Testis (tissue), 3 donors: ENCODE results near the gene FAM184A. TPM values are rescaled to one million over a fixed set of nuclear protein-coding genes. Genes with fewer than 3 reads are reported as not detected.

Source experiments
- DNase-seq: peaks from one replicate; pipeline ENCODE4 v3.0.0-alpha.2; 2019
- H3K27ac ChIP-seq, 2 donors: fragments of 200-600 bp; sonication (generic); one replicate each; pipeline ENCODE4 v1.5.1; 2019
- H3K27me3 ChIP-seq: fragments of 200-600 bp; sonication (generic); one replicate; pipeline ENCODE4 v1.5.1; 2019
- H3K36me3 ChIP-seq: fragments of 200-600 bp; sonication (generic); one replicate; pipeline ENCODE4 v1.5.1; 2017; ENCODE audit warnings: low read depth; ENCODE audit errors: missing control alignments
- H3K4me1 ChIP-seq: fragments of 200-600 bp; sonication (generic); one replicate; pipeline ENCODE4 v1.5.1; 2019
- H3K4me3 ChIP-seq, 2 donors: fragments of 200-600 bp; sonication (generic); one replicate each; pipeline ENCODE4 v1.5.1; 2017 to 2019
- H3K9me3 ChIP-seq: fragments of 200-600 bp; sonication (generic); one replicate; pipeline ENCODE4 v1.5.1; 2017
- POLR2A ChIP-seq: fragments of 450-650 bp; IDR thresholded peaks from one replicate; pipeline ENCODE4 v1.6.1; 2017; ENCODE audit warnings: antibody characterized with exemption, mild to moderate bottlenecking, moderate library complexity
- WGBS, 2 donors: methylation state at CpG; one replicate each; pipeline ENCODE4 v1.1.5; 2018; 5-methylcytosine and 5-hydroxymethylcytosine counted together
- intact Hi-C: fragments of 100-400 bp; cut with DNase I; formaldehyde crosslinking; loops from one replicate; pipeline ENCODE4 v1.15.1; 2023; ENCODE audit warnings: low total_unique reads
- microRNA counts, 2 donors: library from miRNA; unstranded; fragments of <30 nt; microRNA quantifications; one replicate each; lab custom pipeline; 2016
- microRNA-seq, 2 donors: library from miRNA; unstranded; fragments of <30 nt; microRNA quantifications; one replicate each; pipeline ENCODE4, GENCODE V29; 2016; ENCODE audit warnings: borderline number of aligned reads in 2 of 2, borderline replicate concordance in 1 of 2
- polyA plus RNA-seq: library from polyadenylated mRNA; stranded (reverse); fragments of 350-450 nt; fragmentation: Illumina TruSeq; extraction: RNeasy Lipid Tissue Mini Kit (QIAGEN cat#74804); gene quantifications from one replicate; pipeline ENCODE4 v1.2.3, GENCODE V29; 2014; ENCODE audit warnings: low read depth, low replicate concordance; ENCODE audit not compliant: insufficient read depth
- small RNA-seq, 2 donors: library from RNA; depleted of rRNA; stranded (forward); fragments of <200 nt; gene quantifications; one replicate each; pipeline ENCODE3, GENCODE V24; 2016
- total RNA-seq, 2 donors: library from RNA; depleted of rRNA; stranded (reverse); fragments of >200 nt; gene quantifications; one replicate each; pipeline ENCODE4 v1.2.3, GENCODE V29; 2016
- TF ChIP-seq, protein P1 (sequence below), 3 experiments: fragments of 450-650 bp in 2 of 3; fragments of 200-600 bp in 1 of 3; sonication (generic) in 1 of 3; IDR thresholded peaks; one replicate each; pipeline ENCODE4 v1.5.1; 2016 to 2019; ENCODE audit warnings: antibody characterized with exemption in 3 of 3, mild to moderate bottlenecking in 2 of 3, moderate library complexity in 1 of 3

The FAM184A gene
- total and polyA plus RNA-seq, 3 donors from 2014 or later, result 24.0 to 36.3 (median 24.3) TPM

DNA sequence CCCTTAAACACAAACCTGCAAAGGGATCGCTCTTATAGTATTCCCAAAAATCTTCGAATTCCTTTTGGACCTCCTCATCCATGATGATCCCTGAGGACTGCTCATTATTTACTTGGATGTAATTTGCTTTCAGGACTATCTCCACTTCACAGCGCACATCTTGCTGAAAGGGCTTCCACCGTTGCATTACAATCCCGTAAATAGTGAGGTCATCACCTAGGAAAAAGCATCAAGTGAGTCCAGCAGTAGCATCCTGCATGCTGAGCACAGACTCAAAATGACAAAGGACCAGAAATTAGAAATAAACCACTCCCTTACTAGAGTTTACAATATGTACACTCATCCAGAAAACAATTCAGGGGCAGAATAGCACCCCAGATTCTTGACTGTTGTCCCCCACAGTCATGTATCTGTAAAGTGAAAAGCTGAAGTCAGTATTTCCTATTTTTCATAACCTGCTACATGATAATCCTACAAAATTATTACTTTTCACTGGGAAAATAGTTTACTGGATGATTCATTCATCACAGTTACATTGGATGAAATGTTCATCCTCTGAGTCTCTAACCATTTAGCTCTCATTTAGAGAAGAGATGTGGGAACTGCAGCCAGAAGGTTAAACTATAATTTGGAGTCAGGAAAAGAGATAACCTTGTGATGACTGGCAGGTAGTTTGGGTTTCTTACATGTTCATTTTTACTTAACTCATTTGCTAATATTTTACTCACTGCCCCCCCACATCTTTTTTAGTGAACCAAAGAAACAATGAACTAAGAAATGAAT, 160.7 kb downstream of the FAM184A start:
- no peak overlapping the region for H3K4me3 ChIP-seq
- no peaks in the 10 kb centered on the region for H3K27me3 ChIP-seq
- no peak for DNase-seq
- intact Hi-C loops, result no loop called here
- H3K36me3 ChIP-seq, result no peaks in the 10 kb centered on the region
- 85 to 93% methylated on average over 5 of the region's 5 CpGs for WGBS, 2 donors
- H3K9me3 ChIP-seq, result no peaks in the 10 kb centered on the region
- H3K4me1 ChIP-seq, result no peaks in the 10 kb centered on the region
- H3K27ac ChIP-seq, result no peak overlapping the region
- TF ChIP-seq POLR2A, result no peak
- TF ChIP-seq, protein P1, sequence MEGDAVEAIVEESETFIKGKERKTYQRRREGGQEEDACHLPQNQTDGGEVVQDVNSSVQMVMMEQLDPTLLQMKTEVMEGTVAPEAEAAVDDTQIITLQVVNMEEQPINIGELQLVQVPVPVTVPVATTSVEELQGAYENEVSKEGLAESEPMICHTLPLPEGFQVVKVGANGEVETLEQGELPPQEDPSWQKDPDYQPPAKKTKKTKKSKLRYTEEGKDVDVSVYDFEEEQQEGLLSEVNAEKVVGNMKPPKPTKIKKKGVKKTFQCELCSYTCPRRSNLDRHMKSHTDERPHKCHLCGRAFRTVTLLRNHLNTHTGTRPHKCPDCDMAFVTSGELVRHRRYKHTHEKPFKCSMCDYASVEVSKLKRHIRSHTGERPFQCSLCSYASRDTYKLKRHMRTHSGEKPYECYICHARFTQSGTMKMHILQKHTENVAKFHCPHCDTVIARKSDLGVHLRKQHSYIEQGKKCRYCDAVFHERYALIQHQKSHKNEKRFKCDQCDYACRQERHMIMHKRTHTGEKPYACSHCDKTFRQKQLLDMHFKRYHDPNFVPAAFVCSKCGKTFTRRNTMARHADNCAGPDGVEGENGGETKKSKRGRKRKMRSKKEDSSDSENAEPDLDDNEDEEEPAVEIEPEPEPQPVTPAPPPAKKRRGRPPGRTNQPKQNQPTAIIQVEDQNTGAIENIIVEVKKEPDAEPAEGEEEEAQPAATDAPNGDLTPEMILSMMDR (IDR thresholded peaks at IDR 0.05), result no peak

DNA sequence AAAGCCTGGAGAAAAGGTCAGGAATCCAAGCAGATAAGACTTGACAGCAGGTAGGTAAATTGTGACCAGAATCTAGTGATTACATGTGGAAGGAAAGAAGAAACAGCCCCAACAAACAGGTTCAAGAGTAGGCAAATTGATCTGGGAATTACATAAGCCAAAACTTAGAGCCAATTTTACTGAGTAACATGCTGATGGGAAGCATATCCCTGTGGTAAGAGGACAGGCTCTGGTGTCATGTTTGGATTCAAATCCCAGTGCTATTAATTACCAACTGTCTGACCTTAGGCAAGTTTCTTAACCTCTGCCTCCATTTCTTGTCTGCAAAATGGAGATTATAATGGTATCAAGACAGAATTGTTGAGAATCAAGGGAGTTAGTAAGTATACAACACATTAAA, 163.9 kb downstream of the FAM184A start:
- no peak overlapping the region for H3K4me3 ChIP-seq
- H3K27me3 ChIP-seq, result no peaks in the 10 kb centered on the region
- H3K4me1 ChIP-seq, result no peaks in the 10 kb centered on the region
- intact Hi-C loops, result no loop called here
- no peak for DNase-seq
- H3K27ac ChIP-seq, result no peak overlapping the region
- no peaks in the 10 kb centered on the region for H3K36me3 ChIP-seq
- TF ChIP-seq, protein P1 (IDR thresholded peaks at IDR 0.05), result no peak
- no peak for TF ChIP-seq POLR2A
- H3K9me3 ChIP-seq, result no peaks in the 10 kb centered on the region

DNA sequence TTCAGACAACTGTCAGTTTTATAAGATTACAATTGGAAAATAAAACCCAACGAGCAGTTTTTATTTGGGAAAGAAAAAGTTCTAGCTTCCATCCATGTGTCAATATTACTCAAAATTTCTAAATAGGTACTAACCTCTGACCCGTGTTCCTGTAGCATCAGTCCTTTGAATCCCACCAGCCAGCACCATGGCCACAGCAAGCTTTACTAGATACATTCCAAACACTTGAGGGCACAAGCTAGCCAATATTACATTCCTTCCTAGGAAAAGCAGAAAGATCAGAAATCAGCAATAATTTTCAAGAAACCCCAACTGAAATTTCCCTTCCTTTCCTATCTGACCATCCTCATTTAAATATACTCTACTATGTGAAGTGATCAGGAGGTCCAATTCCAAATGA, 165.3 kb downstream of the FAM184A start:
- H3K36me3 ChIP-seq, result no peaks in the 10 kb centered on the region
- no peaks in the 10 kb centered on the region for H3K4me1 ChIP-seq
- H3K9me3 ChIP-seq, result no peaks in the 10 kb centered on the region
- H3K27ac ChIP-seq, result no peak overlapping the region
- H3K4me3 ChIP-seq, result no peak overlapping the region
- no peak for DNase-seq
- no peaks in the 10 kb centered on the region for H3K27me3 ChIP-seq
- WGBS, 2 donors, result 81 to 87% methylated on average over 2 of the region's 2 CpGs
- intact Hi-C loops, result no loop called here
- TF ChIP-seq, protein P1 (IDR thresholded peaks at IDR 0.05), result no peak
- no peak for TF ChIP-seq POLR2A

DNA sequence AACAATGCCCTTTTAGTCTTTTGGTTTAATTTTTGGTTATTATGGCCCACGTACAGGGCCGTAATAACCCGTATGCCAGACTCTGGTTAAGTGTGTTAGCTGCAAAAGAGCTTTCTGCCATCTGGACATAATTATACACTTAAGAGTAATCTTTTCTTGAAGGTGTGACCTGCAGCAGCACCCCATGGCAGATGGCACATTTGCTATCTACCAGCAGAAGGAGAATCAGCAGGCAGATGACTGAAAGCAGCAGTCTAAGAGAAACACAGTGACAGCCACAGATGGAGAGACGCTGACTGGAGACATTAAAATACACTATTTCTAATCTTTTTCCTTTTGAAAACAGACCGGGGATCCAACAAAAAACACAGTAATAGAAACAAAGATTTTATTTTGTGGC, 165.8 kb downstream of the FAM184A start:
- Histone ChIP-seq H3K27ac (no peak overlapping the region), H3K9me3 (no peaks in the 10 kb centered on the region), H3K4me1 (no peaks in the 10 kb centered on the region), H3K36me3 (no peaks in the 10 kb centered on the region), H3K4me3 (no peak overlapping the region), H3K27me3 (no peaks in the 10 kb centered on the region)
- WGBS, 2 donors, result 85 to 95% methylated on average over 5 of the region's 5 CpGs
- DNase-seq, result no peak
- TF ChIP-seq POLR2A, result no peak
- TF ChIP-seq, protein P1 (IDR thresholded peaks at IDR 0.05), result no peak
- intact Hi-C loops, result no loop called here

MicroRNA genes within 50 kb of the gene (microRNA counts, 767-probe panel; counts per million panel counts)
- 0 to 152 counts per million in 2 donors for microRNA hsa-miR-548b-3p (lab: Ali Mortazavi, UCI)
- 0 to 152 counts per million in 2 donors for microRNA hsa-miR-548b-5p (lab: Ali Mortazavi, UCI)

Small RNA genes within 50 kb of the gene (microRNA-seq; reads per million reads assigned to microRNA genes)
- gene MIR548B, result 2.1 reads per million in 2 donors

Small RNA genes within 50 kb of the gene (small RNA-seq; reads per million reads assigned to genes)
- gene MIR548B, result 0 reads per million in 2 donors
- gene RF00019, result 0 reads per million in 2 donors

Other genes starting within 250 kb of the FAM184A start
- gene ASF1A, start 184.5 kb downstream of the FAM184A start, total RNA-seq, result 10 to 100 TPM; 11.1 to 16.6 TPM
- 13.0 TPM for gene ASF1A, start 184.5 kb downstream of the FAM184A start, polyA plus RNA-seq
- 10 to 100 TPM; 19.2 to 25.1 TPM for gene MCM9, start 143.5 kb downstream of the FAM184A start, total RNA-seq
- 14.0 TPM for gene MCM9, start 143.5 kb downstream of the FAM184A start, polyA plus RNA-seq